GM19455 (cell line): ENCODE data around the gene ACBD3.

Experiments
- ATAC-seq: cut with Tn5 transposase; IDR thresholded peaks from one replicate; pipeline ENCODE4 v1.9.1; 2021; ENCODE audit not compliant: unreplicated experiment

Gene ACBD3

GRCh38 chr1:226135059-226135651 lies 51.4 kb downstream of the ACBD3 start:
- ATAC-seq = no peak

DNA sequence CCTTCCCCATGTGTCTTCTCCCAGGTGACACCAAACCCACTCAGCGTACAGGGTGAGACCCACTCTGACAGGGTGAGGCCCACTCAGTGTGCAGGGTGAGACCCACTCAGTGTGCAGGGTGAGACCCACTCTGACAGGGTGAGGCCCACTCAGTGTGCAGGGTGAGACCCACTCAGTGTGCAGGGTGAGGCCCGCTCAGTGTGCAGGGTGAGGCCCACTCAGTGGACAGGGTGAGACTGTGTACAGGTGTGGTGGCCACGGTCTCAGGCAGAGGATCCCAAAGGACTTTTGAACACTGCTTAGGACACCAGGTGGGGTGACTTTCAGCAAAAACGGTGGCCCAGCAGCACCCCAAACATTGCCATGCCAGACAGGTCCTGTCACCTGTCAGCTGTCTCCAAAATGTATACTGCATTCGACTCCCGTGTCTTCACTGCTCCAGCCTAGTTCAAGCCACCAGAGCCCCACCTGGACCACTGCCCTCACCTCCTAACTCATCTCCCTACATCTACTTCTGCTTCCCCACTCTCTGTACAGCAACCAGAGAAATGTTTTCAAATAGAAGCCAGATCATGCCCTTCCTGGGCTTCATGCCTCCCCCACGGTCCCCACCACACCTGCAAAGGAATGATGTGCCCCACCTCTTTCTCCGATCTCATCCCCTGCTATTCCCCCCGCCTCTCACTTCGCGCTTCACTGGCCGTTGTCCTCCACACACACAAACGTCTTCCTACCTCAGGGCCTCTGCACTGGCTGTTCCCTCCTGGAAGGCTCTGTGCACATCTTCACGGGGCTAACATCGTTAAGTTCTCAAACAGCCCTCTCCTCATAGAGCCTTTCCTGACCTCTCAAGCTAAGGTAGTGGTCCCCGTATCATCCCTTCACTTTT lies 52.1 kb downstream of the ACBD3 start:
- no peak for ATAC-seq

GRCh38 chr1:226133504-226134123 lies 52.9 kb downstream of the ACBD3 start:
- ATAC-seq = no peak

GRCh38 chr1:226132728-226133503 lies 53.6 kb downstream of the ACBD3 start:
- peak; percentile 42 for ATAC-seq

DNA sequence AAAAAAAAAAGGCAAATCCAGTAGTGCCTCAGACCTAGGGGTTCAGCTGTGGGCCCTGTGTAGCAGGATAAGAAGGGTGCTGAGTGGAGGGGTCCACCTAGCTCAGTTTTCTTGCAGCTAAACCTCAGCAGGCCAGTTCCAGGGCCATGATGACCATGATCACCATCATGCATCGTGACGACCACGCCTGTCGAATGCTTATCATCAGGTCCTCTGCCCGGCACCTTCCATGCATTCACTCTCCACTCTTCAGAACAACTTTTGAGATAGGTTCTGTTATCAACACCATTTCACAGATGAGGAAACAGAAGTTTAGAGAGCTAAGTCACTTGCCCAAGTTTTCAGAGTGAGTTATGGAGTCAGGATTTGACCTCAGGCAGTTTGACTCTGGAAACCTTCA lies 54.9 kb downstream of the ACBD3 start:
- no peak for ATAC-seq

DNA sequence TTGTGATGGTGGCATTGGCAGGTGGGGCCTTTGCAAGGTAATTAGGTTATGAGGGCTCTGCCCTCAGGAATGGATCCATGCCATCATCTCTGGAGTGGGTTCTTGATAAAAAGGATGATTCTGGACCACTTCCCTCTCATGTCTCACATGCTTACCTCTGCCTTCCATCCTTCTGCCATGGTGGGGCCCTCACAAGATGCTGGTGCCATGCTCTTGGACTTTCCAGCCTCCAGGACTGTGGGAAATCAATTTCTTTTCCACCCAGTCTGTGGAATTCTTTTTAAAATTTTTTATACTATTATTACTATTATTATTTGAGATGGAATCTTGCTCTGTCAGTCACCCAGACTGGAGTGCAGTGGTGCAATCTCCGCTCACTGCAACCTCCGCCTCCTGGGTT lies 57.3 kb downstream of the ACBD3 start:
- no peak for ATAC-seq

GRCh38 chr1:226128487-226129075 lies 58.0 kb downstream of the ACBD3 start:
- ATAC-seq = no peak

DNA sequence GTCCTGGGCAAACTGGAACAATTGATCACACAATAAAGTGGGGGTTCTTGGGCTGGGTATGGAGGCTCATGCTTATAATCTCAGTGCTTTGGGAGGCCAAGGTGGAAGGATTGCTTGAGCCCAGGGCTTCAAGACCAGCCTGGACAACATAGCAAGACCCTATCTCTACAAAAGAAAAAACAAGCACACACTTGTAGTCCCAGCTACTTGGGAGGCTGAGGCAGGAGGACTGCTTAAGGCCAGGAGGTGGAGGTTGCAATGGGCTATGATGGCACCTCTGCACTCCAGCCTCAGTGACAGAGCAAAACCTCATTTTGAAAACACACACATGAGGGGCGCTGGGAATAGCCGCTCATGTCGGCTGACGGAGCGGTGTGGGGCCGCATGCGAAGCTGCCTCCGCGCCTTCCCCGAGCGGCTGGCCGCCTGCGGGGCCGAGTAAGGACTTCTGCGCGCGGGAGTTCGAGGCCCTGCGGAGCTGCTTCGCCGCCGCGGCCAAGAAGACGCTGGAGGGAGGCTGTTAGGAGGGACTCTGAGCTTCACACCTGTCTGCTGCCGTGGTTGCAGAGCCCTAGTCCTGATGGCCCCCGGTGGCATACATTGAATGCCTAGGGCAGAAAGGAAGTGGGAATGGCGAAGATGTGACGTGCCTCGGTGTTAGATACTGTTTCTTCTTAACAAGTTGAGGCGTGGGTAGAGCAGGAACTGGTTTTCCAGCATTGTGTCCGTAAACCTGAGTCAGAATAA lies 59.5 kb downstream of the ACBD3 start:
- no peak for ATAC-seq

DNA sequence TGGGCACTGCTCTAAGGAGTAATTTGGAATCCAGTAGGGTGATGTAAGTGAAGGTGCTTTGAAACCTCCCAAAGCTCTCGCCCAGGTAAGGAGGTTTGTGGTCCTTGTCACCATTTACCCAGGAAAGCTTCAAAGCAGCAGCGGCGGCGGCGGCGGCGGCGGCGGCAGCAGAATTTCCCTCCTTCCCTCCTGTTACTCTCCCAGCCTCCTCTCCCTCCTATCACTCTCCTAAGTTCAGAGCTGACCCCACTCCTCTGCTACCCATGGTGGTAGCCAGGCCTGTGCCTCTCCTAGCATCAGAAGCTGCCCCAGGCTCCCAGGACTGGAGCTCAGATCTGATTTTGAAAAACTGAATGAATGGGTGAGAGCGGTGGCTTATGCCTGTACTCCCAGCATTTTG lies 60.7 kb downstream of the ACBD3 start:
- no peak for ATAC-seq

DNA sequence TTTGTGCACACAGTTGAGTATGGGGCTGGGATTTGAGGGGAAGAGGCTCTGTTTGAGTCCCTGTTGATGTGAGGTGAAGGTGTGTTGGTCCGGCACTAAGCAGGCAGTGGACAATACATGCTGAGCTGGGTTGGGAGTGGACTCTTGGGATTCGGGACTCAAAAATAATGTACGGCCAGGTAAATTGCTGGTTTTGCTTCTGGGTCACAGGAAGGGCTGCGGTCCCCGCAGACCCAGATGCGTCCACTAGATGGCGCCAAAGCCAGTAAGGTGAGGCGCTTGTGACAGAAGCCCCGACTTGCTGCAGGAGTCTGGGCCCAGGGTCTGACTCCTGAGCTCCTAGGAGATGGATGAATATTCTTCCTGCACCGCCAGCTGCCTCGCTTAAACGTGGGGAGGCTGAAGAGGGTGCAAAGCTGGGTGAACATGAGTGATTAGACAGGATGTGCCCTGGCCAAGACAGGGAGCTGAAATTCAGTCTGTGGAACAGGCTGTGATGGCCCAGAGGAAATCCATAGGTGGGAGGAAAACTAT lies 61.4 kb downstream of the ACBD3 start:
- ATAC-seq = peak; percentile 20

GRCh38 chr1:226123591-226124471 lies 62.7 kb downstream of the ACBD3 start:
- no peak for ATAC-seq

- no peak for ATAC-seq
Observed at GRCh38 chr1:226123212-226123560, 63.4 kb downstream of the ACBD3 start.

GRCh38 chr1:226121587-226122400 lies 64.7 kb downstream of the ACBD3 start:
- peak; percentile 62 for ATAC-seq

- ATAC-seq = peak; percentile 0
Observed at GRCh38 chr1:226121049-226121586, 65.4 kb downstream of the ACBD3 start.

GRCh38 chr1:226120398-226120797 lies 66.1 kb downstream of the ACBD3 start:
- no peak for ATAC-seq

DNA sequence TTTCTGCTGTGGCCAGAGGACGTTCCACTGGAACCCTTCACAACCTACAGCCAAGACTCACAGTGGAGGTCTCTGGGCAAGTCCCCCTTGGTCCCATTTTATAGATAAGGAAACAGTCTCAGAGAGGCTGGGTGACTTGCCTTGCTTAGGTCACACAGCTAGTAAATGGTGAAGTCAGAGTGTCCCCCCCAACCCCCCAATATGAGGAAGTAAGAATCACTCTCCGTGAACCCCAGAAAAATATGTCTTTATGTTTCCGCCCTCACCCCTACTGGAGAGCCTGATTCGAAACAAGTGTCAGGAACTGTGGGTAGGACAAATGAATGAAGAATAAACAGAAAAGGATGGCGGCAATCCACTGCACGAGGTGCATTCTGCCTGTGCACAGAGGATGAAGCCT lies 67.4 kb downstream of the ACBD3 start:
- no peak for ATAC-seq

DNA sequence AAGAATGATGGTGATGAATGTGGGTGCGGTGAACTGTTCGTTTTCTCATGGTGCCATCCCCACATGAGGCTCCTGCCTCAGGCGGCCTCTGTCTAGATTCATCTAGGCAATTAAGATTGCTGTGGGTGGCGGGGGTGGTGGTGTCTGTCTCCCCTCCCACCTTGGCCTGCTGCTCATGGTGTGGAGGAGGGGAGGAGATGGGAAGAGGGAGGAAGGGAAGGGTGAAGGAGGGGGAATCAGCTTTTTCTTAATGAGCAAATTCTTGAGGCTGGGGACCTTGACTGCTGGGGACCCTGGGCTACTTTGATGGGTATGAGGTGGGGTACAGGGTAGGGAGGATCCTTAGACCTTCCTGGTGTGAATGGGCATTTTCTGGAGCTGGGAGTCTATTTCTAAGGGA lies 68.2 kb downstream of the ACBD3 start:
- no peak for ATAC-seq

DNA sequence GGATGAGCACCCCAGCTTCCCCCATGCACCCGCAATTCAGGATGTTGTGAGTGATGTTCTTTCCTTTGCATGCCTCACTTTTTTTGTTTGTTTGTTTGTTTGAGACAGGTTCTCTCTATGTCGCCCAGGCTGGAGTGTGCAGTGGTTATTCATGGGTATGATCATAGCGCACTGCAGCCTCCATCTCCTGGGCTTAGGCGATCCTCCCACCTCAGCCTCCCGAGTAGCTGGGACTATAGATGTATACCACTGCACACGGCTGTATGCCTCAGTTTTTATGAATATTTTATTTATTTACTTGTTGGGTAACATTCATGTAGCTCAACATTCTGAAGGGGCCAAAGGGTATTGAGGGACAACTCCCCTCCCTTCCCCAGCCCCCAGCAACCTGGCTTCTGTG lies 69.2 kb downstream of the ACBD3 start:
- no peak for ATAC-seq
